OCI-LY3 (cell line): Measurements from ENCODE around the gene PPP6R1.

Source experiments
- EZH2phosphoT487 ChIP-seq: fragments of 200-600 bp; shearing (Covaris generic); IDR thresholded peaks from 2 replicates; pipeline ENCODE4 v1.6.1; 2018; ENCODE audit warnings: antibody characterized with exemption, mixed run types, low read depth
- TF ChIP-seq, protein P1 (sequence below): fragments of 200-600, 300-600 bp; sonication (generic); IDR thresholded peaks from 2 replicates; pipeline ENCODE4 v1.5.1; 2014; ENCODE audit warnings: antibody characterized with exemption, low read length, low read depth

GRCh38 chr19:55255618-55256423 is 3.0 kb downstream of the PPP6R1 start:
- TF ChIP-seq, protein P1, sequence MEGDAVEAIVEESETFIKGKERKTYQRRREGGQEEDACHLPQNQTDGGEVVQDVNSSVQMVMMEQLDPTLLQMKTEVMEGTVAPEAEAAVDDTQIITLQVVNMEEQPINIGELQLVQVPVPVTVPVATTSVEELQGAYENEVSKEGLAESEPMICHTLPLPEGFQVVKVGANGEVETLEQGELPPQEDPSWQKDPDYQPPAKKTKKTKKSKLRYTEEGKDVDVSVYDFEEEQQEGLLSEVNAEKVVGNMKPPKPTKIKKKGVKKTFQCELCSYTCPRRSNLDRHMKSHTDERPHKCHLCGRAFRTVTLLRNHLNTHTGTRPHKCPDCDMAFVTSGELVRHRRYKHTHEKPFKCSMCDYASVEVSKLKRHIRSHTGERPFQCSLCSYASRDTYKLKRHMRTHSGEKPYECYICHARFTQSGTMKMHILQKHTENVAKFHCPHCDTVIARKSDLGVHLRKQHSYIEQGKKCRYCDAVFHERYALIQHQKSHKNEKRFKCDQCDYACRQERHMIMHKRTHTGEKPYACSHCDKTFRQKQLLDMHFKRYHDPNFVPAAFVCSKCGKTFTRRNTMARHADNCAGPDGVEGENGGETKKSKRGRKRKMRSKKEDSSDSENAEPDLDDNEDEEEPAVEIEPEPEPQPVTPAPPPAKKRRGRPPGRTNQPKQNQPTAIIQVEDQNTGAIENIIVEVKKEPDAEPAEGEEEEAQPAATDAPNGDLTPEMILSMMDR = no peak
- TF ChIP-seq EZH2phosphoT487 = no peak
